Measurements from ENCODE around the gene SRRM4.

GRCh38 chr12:119183942-119184695 lies 202.8 kb downstream of the SRRM4 start:
- TF ChIP-seq EZH2 (IDR thresholded peaks at IDR 0.05; ENCODE audit: low read length, missing control alignments): no peak
- TF ChIP-seq, protein P1, sequence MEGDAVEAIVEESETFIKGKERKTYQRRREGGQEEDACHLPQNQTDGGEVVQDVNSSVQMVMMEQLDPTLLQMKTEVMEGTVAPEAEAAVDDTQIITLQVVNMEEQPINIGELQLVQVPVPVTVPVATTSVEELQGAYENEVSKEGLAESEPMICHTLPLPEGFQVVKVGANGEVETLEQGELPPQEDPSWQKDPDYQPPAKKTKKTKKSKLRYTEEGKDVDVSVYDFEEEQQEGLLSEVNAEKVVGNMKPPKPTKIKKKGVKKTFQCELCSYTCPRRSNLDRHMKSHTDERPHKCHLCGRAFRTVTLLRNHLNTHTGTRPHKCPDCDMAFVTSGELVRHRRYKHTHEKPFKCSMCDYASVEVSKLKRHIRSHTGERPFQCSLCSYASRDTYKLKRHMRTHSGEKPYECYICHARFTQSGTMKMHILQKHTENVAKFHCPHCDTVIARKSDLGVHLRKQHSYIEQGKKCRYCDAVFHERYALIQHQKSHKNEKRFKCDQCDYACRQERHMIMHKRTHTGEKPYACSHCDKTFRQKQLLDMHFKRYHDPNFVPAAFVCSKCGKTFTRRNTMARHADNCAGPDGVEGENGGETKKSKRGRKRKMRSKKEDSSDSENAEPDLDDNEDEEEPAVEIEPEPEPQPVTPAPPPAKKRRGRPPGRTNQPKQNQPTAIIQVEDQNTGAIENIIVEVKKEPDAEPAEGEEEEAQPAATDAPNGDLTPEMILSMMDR (conservative IDR thresholded peaks at IDR 0.05 in 1 of 2, IDR thresholded peaks at IDR 0.05 in 1 of 2; ENCODE audit: low read depth in 1 of 2, low read length in 2 of 2): no peak
